SK-N-SH treated with all-trans-retinoic acid at 6 μM for 48 hours (cell line): ENCODE data around the gene NHERF2.

Source experiments
- ARNTL ChIP-seq: fragments of 450-650 bp; formaldehyde crosslinking; IDR thresholded peaks from 2 replicates; pipeline ENCODE4 v1.5.0; 2020; ENCODE audit warnings: low read depth, mild to moderate bottlenecking, moderate library complexity, borderline replicate concordance
- CREB5 ChIP-seq: fragments of 250-450 bp; sonication (Bioruptor Pico); IDR thresholded peaks from 2 replicates; pipeline ENCODE4 v1.5.1; 2020; ENCODE audit warnings: low read depth, mild to moderate bottlenecking, moderate library complexity
- CSDC2 ChIP-seq: fragments of 250-450 bp; sonication (Bioruptor Pico); IDR thresholded peaks from 2 replicates; pipeline ENCODE4 v1.5.0; 2020; ENCODE audit warnings: mild to moderate bottlenecking, moderate library complexity
- GLIS3 ChIP-seq: fragments of 250-450 bp; sonication (Bioruptor Pico); IDR thresholded peaks from 2 replicates; pipeline ENCODE4 v1.5.0; 2020; ENCODE audit warnings: mild to moderate bottlenecking, moderate library complexity
- RARB ChIP-seq: fragments of 250-450 bp; sonication (Bioruptor Pico); IDR thresholded peaks from 2 replicates; pipeline ENCODE4 v1.8.0; 2021; ENCODE audit warnings: mild to moderate bottlenecking, moderate library complexity
- ZFP3 ChIP-seq: fragments of 250-450 bp; sonication (Bioruptor Pico); IDR thresholded peaks from 2 replicates; pipeline ENCODE4 v1.5.0; 2020; ENCODE audit warnings: mild to moderate bottlenecking, moderate library complexity
- ZNF565 ChIP-seq: fragments of 450-650 bp; formaldehyde crosslinking; conservative IDR thresholded peaks from 2 replicates; pipeline ENCODE4 v1.5.0; 2020; ENCODE audit warnings: low read depth, mild to moderate bottlenecking, moderate library complexity
- ZNF8 ChIP-seq: fragments of 450-650 bp; formaldehyde crosslinking; IDR thresholded peaks from 2 replicates; pipeline ENCODE4 v1.5.0; 2020; ENCODE audit warnings: mild to moderate bottlenecking, moderate library complexity
- TF ChIP-seq, protein P1 (sequence below): fragments of 250-450 bp; sonication (Bioruptor Pico); IDR thresholded peaks from 2 replicates; pipeline ENCODE4 v1.8.0; 2020; ENCODE audit warnings: mild to moderate bottlenecking, moderate library complexity, borderline replicate concordance
- TF ChIP-seq, protein P2 (sequence below): fragments of 250-450 bp; sonication (Bioruptor Pico); IDR thresholded peaks from 2 replicates; pipeline ENCODE4 v1.5.1; 2021; ENCODE audit warnings: mild to moderate bottlenecking, moderate library complexity
- TF ChIP-seq, protein P3 (sequence below): fragments of 250-450 bp; sonication (Bioruptor Pico); IDR thresholded peaks from 2 replicates; pipeline ENCODE4 v1.5.0; 2020; ENCODE audit warnings: mild to moderate bottlenecking, moderate library complexity

DNA sequence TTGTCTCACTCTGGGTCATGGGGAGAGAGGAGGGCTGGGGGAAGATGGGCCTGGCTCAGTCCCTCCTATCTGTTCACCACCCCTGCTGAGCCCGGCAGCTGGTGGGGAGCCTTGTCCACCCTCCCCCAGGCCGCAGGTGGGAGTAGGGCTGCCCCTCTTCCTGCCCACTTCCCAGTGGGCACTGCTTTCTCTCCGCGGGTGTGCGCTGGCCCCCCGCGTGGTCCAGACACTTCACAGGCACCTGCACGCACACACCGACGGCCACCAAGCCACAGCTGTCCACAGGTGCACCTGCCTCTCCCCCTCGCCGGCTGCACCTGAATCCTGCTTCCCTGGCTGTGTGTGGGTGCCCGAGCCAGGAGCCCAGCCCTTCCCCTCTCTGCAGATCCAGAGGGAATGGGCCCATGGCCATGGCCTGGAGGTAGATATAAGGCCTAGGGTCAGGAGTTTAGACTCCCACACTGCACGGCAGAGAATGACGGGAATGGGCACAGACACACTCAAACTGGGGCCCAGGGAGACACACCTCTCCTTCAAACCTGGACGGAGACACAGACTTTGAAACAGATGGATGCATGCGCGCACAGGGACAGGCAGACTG, 2.0 kb downstream of the NHERF2 start:
- TF ChIP-seq, protein P1, sequence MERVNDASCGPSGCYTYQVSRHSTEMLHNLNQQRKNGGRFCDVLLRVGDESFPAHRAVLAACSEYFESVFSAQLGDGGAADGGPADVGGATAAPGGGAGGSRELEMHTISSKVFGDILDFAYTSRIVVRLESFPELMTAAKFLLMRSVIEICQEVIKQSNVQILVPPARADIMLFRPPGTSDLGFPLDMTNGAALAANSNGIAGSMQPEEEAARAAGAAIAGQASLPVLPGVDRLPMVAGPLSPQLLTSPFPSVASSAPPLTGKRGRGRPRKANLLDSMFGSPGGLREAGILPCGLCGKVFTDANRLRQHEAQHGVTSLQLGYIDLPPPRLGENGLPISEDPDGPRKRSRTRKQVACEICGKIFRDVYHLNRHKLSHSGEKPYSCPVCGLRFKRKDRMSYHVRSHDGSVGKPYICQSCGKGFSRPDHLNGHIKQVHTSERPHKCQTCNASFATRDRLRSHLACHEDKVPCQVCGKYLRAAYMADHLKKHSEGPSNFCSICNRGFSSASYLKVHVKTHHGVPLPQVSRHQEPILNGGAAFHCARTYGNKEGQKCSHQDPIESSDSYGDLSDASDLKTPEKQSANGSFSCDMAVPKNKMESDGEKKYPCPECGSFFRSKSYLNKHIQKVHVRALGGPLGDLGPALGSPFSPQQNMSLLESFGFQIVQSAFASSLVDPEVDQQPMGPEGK (CRISPR knock-in tag) = no peak
- TF ChIP-seq RARB (CRISPR knock-in tag) = no peak
- no peak for TF ChIP-seq GLIS3 (CRISPR knock-in tag)
- no peak for TF ChIP-seq ZFP3 (CRISPR knock-in tag)
- TF ChIP-seq ZNF8 = no peak
- TF ChIP-seq ZNF565 (CRISPR knock-in tag) = no peak
- no peak for TF ChIP-seq CSDC2 (CRISPR knock-in tag)
- no peak for TF ChIP-seq ARNTL (CRISPR knock-in tag)
- TF ChIP-seq, protein P2, sequence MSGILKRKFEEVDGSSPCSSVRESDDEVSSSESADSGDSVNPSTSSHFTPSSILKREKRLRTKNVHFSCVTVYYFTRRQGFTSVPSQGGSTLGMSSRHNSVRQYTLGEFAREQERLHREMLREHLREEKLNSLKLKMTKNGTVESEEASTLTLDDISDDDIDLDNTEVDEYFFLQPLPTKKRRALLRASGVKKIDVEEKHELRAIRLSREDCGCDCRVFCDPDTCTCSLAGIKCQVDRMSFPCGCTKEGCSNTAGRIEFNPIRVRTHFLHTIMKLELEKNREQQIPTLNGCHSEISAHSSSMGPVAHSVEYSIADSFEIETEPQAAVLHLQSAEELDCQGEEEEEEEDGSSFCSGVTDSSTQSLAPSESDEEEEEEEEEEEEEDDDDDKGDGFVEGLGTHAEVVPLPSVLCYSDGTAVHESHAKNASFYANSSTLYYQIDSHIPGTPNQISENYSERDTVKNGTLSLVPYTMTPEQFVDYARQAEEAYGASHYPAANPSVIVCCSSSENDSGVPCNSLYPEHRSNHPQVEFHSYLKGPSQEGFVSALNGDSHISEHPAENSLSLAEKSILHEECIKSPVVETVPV (CRISPR knock-in tag) = no peak
- no peak for TF ChIP-seq CREB5 (CRISPR knock-in tag)
- TF ChIP-seq, protein P3, sequence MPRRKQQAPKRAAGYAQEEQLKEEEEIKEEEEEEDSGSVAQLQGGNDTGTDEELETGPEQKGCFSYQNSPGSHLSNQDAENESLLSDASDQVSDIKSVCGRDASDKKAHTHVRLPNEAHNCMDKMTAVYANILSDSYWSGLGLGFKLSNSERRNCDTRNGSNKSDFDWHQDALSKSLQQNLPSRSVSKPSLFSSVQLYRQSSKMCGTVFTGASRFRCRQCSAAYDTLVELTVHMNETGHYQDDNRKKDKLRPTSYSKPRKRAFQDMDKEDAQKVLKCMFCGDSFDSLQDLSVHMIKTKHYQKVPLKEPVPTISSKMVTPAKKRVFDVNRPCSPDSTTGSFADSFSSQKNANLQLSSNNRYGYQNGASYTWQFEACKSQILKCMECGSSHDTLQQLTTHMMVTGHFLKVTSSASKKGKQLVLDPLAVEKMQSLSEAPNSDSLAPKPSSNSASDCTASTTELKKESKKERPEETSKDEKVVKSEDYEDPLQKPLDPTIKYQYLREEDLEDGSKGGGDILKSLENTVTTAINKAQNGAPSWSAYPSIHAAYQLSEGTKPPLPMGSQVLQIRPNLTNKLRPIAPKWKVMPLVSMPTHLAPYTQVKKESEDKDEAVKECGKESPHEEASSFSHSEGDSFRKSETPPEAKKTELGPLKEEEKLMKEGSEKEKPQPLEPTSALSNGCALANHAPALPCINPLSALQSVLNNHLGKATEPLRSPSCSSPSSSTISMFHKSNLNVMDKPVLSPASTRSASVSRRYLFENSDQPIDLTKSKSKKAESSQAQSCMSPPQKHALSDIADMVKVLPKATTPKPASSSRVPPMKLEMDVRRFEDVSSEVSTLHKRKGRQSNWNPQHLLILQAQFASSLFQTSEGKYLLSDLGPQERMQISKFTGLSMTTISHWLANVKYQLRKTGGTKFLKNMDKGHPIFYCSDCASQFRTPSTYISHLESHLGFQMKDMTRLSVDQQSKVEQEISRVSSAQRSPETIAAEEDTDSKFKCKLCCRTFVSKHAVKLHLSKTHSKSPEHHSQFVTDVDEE (CRISPR knock-in tag) = no peak
